ENCODE measurements around the gene DCAKD. TPM values are rescaled to one million over a fixed set of nuclear protein-coding genes. Genes with fewer than 3 reads are reported as not detected.

Gene DCAKD
- total RNA-seq, 4 donors from 2014 or later, result 19.7 to 44.5 (median 29.8) TPM

DNA sequence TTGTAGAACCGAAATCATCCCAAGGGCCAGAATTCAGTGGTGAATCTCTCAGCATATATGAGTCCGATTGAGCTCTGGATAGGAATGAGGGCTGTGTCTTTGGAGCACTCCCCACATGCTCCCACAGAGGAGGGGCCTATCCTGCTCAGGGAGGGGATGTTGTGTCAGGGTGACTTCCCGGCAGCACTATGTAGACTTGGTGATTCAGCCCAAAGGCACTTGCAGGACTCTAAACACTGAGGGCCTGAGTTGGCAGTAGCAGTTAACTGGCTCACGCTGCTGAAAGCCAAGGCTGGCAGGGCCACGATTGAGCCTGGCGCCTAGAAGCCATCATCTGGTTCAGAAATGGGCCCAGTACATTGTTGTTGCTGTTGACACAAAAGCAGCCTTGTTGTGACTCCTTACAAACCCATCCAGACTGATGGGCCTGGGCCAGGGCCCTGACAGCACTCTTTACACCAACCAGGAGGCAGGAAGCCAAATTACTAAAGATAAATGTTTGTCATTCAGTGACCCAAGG is 41.5 kb upstream of the DCAKD start:
- TF ChIP-seq, protein P1, sequence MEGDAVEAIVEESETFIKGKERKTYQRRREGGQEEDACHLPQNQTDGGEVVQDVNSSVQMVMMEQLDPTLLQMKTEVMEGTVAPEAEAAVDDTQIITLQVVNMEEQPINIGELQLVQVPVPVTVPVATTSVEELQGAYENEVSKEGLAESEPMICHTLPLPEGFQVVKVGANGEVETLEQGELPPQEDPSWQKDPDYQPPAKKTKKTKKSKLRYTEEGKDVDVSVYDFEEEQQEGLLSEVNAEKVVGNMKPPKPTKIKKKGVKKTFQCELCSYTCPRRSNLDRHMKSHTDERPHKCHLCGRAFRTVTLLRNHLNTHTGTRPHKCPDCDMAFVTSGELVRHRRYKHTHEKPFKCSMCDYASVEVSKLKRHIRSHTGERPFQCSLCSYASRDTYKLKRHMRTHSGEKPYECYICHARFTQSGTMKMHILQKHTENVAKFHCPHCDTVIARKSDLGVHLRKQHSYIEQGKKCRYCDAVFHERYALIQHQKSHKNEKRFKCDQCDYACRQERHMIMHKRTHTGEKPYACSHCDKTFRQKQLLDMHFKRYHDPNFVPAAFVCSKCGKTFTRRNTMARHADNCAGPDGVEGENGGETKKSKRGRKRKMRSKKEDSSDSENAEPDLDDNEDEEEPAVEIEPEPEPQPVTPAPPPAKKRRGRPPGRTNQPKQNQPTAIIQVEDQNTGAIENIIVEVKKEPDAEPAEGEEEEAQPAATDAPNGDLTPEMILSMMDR (IDR thresholded peaks at IDR 0.05; ENCODE audit: low read depth), result no peak

DNA sequence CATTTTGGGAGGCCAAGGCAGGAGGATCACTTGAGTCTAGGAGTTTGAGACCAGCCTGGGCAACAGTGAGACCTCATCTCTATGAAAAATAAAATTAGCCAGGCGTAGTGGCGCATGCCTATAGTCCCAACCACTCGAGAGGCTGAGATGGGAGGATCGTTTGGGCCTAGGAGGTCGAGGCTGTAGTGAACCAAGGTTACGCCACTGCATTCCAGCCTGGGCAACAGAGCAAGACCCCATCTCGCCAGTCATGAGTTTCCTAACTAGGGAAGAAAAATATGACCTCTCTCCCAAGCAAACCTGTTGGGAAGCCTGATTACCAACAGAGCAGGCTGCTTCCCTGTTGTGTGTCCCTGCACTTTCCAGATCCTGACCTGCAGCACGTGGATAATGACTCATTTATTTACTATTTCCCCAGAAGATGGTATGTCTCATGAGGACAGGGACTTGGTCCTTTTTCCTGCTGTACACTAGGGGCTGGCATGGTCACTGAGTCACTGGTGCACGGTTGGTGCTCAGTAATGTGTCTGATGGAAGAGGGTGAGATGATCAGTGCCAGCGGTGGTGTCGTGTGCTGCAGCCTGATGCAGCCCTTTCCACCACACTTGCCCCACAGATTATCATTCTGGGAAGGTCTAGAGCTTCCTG is 40.5 kb upstream of the DCAKD start:
- TF ChIP-seq, protein P1 (IDR thresholded peaks at IDR 0.05; ENCODE audit: low read depth), result no peak

GRCh38 chr17:45090711-45091110 is 39.3 kb upstream of the DCAKD start:
- TF ChIP-seq, protein P1 (IDR thresholded peaks at IDR 0.05; ENCODE audit: low read depth), result no peak

DNA sequence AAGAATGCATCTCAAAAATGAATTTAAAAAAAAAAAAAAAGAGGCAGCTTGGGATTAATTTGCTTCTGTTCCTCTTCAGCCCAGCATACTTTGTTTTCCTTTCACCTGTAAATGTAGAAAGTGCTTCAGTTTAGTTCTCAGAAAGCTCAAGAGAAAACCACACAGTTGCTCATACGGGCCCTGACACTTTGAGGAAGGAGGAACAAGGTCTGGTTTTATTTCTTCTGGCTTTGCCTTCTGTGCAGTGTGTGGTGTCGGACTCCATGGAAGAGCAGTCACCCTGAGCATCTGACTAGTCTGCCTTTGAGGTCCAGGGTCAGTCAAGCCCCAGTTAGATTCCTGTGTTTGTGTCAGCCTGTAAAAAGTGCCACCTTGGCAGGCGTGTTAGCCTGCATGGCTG is 37.3 kb upstream of the DCAKD start:
- TF ChIP-seq, protein P1 (IDR thresholded peaks at IDR 0.05; ENCODE audit: low read depth), result no peak

DNA sequence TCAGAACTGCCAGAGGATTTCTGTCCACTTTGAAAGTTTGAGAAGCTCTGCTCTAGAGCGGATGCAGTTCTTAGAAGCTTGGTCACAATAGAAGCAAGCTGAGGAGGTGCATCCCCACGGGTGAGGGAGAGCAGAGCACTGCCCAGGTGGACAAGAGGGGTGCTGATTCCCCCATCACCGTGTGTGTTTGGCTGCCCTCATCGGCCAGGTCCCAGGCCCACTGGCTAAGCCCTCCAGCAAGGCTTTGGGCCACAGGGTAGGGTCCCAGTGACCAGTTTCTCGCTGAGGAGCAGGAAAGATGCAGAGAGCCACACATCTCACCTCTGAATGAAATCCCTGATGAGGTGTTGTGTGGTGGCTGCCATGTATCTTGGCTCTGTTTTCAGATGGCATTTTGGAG is 36.5 kb upstream of the DCAKD start:
- TF ChIP-seq, protein P1 (IDR thresholded peaks at IDR 0.05; ENCODE audit: low read depth), result no peak

GRCh38 chr17:45087504-45087975 is 36.1 kb upstream of the DCAKD start:
- TF ChIP-seq, protein P1 (IDR thresholded peaks at IDR 0.05; ENCODE audit: low read depth), result no peak

GRCh38 chr17:45086865-45087503 is 35.6 kb upstream of the DCAKD start:
- TF ChIP-seq, protein P1 (IDR thresholded peaks at IDR 0.05; ENCODE audit: low read depth), result no peak
